Measurements from ENCODE around the gene ANGEL1.

Gene ANGEL1

DNA sequence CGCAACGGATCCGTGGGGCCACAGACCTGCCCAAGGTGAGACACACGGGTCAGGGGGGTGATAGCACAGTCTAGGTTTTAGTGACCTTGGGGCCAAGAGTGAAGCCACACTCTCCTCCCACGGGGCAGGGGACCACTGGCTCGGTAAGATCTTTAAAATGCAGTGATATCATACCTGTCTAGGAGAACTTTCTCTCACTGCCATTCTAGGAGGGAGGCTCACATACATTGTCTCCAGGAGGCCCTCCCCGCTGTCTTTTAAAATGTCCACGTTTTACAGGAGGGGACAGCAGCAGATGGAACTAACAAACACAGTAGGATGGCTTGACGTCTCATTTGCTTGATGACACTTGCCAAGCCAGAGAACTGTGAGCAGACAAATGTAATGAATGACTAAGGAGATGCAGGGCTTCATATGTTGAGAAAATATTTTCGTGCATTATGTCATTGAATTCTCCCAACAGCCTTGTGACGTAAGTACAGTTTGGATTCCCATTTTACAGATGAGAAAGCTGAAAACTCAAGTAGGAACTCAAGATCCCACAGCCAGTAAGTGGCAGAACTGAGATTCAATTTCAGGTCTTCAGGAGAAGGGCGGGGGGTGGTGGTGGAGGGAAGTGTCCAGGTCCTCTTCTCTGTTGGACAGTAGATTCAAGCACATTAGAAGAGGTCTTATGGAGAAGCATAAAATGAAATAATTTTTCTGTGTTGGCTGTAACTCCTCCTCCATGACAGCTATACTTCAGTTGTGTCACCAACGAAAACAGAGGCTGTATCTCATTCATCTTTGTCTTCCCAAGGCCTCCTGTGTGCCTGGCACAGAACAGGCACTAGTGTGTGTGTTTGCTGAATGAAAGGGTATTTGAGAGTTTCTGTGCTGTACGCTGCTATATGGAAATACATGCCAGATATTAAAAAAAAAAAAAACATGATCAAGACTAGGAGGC lies 49.3 kb downstream of the ANGEL1 start:
- DNase-seq: no peak

DNA sequence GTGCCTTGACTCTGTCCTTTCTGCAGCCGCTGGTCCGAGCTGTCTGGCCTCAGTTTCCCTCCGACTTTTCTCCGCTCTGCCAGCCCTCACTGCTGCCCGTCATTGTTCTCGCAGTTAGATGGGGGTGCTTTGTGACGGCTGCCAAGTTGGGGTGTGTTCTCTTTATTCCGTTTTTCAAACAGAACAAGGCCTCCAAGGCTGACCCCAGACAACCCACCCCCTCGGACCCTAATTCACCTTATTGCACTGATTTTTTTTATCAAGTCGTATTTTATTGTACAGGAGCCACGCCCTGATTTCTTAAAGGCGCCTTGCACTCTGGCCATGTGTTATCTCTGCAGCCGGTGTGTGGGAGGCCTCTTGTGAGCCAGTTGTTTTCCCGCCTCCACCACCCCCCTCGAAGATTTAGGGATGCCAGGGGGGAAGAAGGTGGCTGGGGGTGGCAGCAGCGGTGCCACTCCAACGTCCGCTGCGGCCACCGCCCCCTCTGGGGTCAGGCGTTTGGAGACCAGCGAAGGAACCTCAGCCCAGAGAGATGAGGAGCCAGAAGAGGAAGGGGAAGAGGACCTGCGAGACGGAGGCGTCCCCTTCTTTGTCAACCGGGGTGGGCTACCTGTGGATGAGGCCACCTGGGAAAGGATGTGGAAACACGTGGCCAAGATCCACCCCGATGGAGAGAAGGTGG lies 50.1 kb downstream of the ANGEL1 start:
- no peak for DNase-seq

DNA sequence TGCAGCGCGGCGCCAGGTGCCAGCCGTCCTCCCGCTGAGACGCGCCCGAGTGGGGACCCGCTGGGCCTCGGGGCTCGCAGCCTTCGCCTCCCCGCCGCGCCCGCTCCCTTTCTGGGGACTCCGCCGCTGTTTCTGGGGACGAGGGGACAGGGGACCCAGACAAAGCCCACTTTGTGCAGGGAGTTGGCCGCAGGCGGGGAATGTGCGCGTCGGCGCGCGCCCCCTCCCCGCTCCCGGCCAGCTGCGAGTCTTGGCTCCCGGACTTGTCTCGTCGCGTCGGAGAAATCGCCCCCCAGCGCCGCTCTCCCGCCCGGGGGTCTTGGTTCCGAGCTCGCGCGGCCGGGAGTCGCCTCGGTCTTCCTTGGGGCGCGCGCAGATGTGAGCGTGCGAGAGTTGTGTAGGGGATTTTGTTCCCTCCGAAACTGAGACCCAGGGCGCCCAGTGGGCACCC lies 50.7 kb downstream of the ANGEL1 start:
- no peak for DNase-seq

DNA sequence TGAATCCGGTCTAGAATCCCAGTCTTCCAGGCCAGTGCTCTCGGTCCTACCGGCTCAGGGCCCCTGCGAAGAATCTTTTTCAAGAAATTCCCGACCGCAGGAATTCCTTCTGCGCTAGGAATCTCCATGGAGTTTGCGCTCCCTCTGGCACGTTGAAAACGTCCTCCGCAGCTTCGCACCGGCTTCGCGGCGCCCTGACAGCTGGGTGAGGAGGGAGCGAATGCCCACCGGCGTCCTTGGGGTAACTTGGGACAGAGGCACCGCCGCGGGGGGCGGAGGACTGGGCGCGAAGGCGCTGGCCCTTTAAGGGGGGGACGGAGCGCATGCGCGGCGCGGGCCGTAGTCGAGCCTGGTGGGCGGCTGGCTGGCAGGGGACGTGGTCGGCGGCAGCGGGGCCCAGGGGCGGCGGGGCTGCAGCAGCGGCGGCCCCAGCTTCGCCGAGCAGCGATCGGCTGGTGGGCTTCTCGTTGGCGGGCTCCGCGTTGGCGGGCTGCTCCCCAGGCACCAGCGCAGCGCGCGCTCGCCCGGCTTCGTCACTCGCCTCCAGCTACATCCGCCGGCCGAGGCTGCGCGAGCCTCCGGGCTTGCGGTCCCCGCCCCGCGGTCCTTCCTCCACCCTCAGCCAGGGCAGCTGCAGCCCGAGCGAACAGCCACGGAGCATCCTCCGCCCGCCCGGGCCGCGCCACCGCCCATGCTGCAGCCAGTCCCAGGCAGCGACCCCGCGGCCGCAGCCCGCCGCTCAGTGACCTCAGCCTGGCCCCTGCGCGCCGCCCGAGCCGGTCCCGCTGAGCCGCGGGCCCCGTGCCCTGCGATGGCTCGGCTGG lies 51.3 kb downstream of the ANGEL1 start, which contains the start of gene VASH1:
Gene VASH1 (plus strand): TSS at position 333 of the 824 bp plus-strand sequence. CDS start 1,354 bp downstream, outside the sequence.
- DNase-seq: peak; percentile 8

DNA sequence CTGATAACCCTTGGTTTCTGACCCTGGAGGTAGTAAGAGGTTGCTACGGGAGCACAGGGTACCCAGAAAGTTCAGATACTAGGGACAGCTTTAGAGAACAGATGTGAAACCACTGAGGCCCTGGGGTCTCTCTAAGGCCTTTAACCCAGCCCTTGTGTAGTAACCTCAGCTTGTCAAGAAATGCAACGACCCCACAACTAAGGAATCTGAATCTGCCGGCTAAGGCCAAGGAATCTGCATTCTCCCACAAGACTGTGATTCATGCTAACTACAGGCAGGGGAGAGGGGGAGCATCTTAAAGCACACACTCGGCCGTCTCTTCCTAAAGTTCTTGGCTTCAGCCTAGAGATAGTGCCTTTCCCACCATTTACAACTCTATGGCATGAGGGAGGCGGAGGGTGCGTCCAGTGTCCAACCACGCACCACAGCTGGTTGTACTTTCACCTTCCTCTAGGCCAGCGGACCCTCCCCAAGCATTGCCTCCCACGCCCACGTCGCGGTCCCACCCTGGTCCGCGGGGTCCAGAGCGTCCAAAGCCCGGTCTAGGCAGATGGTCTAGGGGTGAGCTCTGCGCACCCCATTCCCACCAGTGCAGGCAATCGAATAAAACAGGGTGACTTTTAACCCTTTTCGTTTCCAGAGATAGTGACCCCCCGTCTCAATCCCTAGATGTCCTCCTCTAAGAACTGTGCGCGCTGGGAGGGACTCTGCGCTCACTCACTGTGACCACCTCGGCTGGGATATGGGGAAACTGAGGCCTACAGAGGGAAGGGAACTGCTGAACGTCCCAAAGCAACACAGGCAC lies 52.1 kb downstream of the ANGEL1 start:
- no peak for DNase-seq

DNA sequence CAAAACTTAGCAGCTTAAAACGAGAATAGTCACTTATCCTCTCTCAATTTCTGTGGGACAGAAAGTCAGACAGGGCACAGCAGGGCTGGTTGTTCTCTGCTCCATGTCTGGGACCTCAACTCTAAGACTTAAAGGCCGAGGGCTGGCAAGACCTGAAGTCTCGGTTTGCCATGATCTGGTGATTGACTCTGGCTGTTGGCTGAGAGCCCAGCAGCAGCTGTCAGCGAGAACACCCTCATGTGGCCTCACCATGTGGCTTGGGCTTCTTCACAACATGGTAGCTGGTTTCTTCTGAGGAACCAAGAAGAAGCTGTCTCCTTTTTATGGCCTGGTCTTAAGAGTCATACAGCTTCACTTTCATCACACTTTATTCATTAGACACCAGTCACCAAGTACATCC lies 53.1 kb downstream of the ANGEL1 start:
- DNase-seq: no peak

DNA sequence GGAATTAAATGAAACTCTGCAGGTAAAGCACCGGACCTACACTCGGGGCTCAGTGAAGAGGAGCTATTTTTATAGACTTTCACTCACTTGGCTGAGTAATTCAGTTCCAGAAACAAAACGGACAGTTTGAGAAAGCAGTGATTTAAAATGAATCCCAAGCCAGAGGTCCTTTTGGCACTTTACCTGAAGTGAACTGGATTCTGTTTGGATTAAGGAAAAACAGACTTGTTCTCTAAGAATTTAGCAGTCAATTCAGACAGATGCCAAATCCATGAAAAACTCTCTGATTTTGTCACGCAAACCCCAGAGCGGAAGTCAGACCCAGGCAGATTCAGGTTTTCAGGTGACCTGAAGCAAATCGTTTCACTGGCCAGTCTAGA lies 56.3 kb downstream of the ANGEL1 start:
- no peak for DNase-seq

DNA sequence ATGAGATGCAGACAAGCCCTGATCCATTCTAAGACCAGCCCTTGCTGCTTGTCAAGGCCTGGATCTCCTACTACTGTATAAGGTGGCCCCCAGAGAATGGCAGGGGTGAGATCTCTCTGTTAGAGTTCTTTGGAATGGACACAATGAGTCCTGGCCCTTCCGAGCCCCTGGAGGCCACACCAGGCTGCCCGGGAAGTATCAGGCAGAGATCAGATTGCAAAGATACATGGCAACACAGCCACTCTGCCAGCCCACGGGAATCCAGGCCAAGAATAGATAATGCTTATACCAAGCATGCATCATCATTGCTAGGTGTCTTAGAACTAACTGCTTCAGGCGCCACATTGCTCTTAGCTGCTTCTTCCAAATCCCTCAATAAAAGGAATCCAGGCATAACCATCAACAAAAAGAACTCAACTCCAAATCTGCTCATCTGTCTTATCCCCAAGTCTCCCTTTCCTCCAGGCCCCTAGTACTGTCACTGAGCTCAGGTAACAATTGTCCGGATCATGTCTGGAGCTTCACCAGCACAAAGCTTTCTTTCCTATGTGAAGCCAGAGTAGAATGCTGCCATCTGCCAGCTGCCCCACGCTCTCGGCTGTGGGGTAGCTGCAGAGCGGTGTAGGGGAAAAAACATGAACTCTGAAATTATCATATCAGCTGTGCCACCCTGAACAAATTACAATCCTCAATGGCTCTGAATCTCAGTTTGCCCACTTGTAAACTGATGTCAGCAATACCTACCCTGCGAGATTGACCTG lies 56.9 kb downstream of the ANGEL1 start:
- no peak for DNase-seq

DNA sequence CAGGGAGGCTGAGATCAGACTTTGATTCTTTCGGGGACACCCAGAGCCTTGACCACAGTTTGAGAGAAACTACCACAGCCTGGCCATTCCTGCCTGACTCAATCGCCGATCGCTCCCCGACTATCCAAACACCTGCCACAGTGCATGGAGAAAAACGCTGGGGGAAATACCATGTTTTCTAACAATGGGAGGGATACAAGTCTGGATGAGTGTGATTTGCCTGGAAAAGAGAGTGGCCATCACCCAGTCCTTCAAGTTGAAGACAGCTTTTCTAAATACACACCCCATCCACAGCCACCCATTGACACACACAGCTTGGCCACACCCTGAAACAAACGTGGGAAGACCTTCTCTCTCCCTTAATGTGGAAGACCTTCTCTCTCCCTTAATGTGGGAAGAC lies 58.1 kb downstream of the ANGEL1 start:
- DNase-seq: no peak

DNA sequence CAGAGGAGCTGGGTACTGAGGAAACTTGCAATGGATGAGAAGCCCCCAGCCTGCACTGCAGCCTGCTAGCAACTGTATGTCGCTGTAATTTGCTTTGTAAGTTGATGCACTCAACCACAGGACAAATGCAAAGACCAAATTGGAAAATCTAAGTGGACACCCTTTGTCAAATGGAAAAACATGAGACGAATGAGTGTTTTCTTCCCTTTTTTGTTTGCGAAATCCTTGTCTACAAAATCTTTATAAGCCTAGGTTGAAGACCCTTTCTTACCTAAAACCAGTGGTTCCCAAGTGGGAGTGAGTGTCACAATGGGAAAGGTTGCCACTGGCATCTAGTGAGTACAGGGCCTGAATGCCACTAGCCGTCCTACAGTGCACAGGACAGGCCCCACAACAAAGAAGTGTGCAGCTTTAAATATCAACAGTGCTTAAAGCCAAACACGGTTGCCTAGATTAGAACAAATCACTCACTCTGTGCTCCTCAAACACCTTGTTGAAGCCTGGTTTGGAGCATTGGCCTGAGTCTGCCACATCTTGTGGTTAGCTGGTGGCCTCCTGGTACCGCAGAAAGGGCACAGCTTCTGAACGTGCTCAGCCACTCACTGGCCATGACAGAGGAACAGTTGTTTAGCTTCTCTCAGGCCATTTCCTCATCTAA lies 59.0 kb downstream of the ANGEL1 start:
- DNase-seq: no peak

DNA sequence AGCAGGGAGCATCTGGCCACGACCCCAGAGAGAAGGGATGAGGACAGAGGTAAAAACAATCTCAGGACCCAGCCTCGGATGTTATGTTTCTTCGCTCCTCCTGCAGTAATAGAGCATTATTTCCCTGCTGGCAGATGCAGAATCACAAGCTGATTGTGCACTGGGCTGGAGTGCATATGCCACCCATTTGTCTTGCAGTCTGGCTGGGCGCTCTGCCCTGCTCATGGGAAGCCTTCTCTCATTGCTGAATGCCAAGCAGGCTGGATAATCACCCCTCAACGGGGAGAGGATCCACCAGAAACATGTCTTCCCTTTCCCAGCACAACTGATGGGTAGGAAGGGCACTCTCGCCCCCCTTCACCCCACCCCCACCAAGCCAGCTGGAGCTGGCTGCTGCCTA lies 59.9 kb downstream of the ANGEL1 start:
- DNase-seq: no peak

DNA sequence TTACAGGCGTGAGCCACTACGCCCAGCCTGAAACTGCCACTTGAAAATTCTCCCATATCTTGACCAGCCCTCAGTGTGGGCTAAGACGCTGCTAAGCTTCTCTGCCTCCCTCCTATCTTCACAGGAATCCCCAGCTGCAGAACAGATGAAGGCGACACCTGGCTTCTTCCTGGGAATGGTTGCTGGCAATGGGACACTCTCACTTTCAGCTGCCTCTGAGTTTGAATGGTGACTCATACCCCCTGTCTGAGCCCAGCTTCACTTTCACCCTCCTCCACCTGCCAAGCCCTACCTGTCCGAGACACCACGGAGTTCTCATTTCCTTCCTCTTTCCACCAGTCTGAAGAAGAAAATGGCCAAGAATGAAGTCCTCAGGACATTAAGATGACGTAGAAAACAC lies 69.7 kb downstream of the ANGEL1 start:
- no peak for DNase-seq

DNA sequence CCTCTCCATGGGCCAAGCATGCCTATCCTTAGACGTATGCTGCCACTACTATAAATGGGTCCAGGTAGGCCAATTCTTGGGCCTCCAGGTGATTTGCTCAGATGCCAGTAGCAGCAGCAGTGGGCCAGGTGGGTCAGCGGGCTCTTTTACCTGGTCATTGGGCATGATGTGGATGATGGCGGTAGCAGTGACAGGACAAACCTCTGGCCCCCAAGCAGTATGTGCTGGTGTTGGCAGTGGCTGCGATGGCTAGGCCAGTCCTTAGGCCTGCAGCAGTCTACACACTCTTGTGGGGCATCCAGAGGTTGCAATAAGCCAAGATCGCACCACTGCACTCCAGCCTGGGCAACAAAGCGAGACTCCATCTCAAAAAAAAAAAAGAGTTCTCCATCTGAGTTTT lies 70.5 kb downstream of the ANGEL1 start:
- no peak for DNase-seq

DNA sequence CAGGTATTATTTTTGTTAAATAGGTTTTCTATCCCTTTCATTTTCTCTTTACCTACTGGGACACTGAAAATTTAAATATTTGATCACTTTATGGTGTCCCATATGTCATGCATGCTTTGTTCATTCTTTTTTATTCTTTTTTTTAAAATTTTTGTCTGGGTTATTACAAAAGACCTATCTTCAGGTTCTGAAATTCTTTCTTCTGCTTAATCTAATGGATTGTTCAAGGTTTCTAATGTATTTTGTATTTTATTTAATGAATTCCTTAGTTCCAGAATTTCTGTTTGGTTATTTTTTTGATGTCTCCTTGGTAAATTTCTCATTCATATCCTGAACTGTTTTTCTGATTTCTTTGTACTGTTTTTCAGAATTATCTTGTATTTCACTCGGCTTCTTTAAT lies 71.6 kb downstream of the ANGEL1 start:
- DNase-seq: no peak
